GM18867 (cell line): ENCODE data around the gene CRY1.
"Not testable (repeated sequence)": the region's sequence is repeated elsewhere in the genome, so short reads cannot be mapped to it uniquely, and the experiment has no call there.

Source experiments
- ATAC-seq: cut with Tn5 transposase; IDR thresholded peaks from one replicate; pipeline ENCODE4 v1.9.1; 2021; ENCODE audit warnings: mild to moderate bottlenecking, moderate library complexity; ENCODE audit not compliant: unreplicated experiment

CRY1 gene

GRCh38 chr12:107066691-107067090 lies 26.7 kb downstream of the CRY1 start:
- ATAC-seq = no peak

- no peak for ATAC-seq
Measured at GRCh38 chr12:107064687-107065086, 28.7 kb downstream of the CRY1 start.

- no peak for ATAC-seq
Measured at GRCh38 chr12:107064243-107064642, 29.1 kb downstream of the CRY1 start.

- ATAC-seq = no peak
Measured at GRCh38 chr12:107058190-107058589, 35.2 kb downstream of the CRY1 start.

- ATAC-seq = no peak
Measured at GRCh38 chr12:107057071-107057834, 36.1 kb downstream of the CRY1 start.

- no peak for ATAC-seq
Measured at GRCh38 chr12:107053709-107054108, 39.6 kb downstream of the CRY1 start.

- ATAC-seq = no peak
Measured at GRCh38 chr12:107045186-107045585, 48.2 kb downstream of the CRY1 start.

GRCh38 chr12:107042801-107043200 lies 50.5 kb downstream of the CRY1 start:
- no peak for ATAC-seq

- ATAC-seq = no peak
Measured at GRCh38 chr12:107035733-107036132, 57.6 kb downstream of the CRY1 start.

GRCh38 chr12:107033758-107034739 lies 59.3 kb downstream of the CRY1 start:
- ATAC-seq = no peak

GRCh38 chr12:107032266-107032665 lies 61.1 kb downstream of the CRY1 start:
- ATAC-seq = no peak

GRCh38 chr12:107031061-107031460 lies 62.3 kb downstream of the CRY1 start:
- no peak for ATAC-seq

- ATAC-seq = no peak
Measured at GRCh38 chr12:107029081-107029480, 64.3 kb downstream of the CRY1 start.

GRCh38 chr12:107027636-107028053 lies 65.7 kb downstream of the CRY1 start:
- ATAC-seq = no peak

- ATAC-seq = no peak
Measured at GRCh38 chr12:107026806-107027635, 66.3 kb downstream of the CRY1 start.

- ATAC-seq = not testable (repeated sequence)
Measured at GRCh38 chr12:107026356-107026755, 67.0 kb downstream of the CRY1 start.

GRCh38 chr12:107025671-107026070 lies 67.7 kb downstream of the CRY1 start:
- no peak for ATAC-seq

GRCh38 chr12:107019546-107019945 lies 73.8 kb downstream of the CRY1 start:
- ATAC-seq = no peak

- ATAC-seq = no peak
Measured at GRCh38 chr12:107017042-107017441, 76.3 kb downstream of the CRY1 start.

- ATAC-seq = no peak
Measured at GRCh38 chr12:107014055-107014454, 79.3 kb downstream of the CRY1 start.
